ENCODE results near the gene FOXA1. TPM values are rescaled to one million over a fixed set of nuclear protein-coding genes. Genes with fewer than 3 reads are reported as not detected.

The FOXA1 gene
- not detected for total RNA-seq
- long read RNA-seq = 0 reads

- intact Hi-C loops (cut with DNase I) = loop anchor here (5.0 kb wide), 1 partner anchor 348 kb away; no protein-coding TSS in a partner anchor
- no peak for DNase-seq (ENCODE audit: low spot score)
These were observed at the start of gene FOXA1, which contains the start of gene TTC6 for GRCh38 chr14:37594971-37595808. Gene FOXA1 (minus strand): TSS chr14:37595249. CDS start chr14:37594972, 277 bp downstream. Gene TTC6 (plus strand): TSS chr14:37595629. CDS start chr14:37622065, 26,436 bp downstream.

- no peak for DNase-seq (ENCODE audit: low spot score)
These were observed 48.7 kb upstream of the FOXA1 start for GRCh38 chr14:37643701-37644100.

GRCh38 chr14:37642125-37642524, 47.1 kb upstream of the FOXA1 start:
- no peak for DNase-seq (ENCODE audit: low spot score)
- intact Hi-C loops (cut with DNase I) = no loop called here

More at GRCh38 chr14:37643701-37644100, 48.7 kb upstream of the FOXA1 start:
- intact Hi-C loops (cut with DNase I) = no loop called here

- DNase-seq (ENCODE audit: low spot score) = no peak
- intact Hi-C loops (cut with DNase I) = no loop called here
These were observed 46.1 kb upstream of the FOXA1 start for GRCh38 chr14:37641117-37641516.

- intact Hi-C loops (cut with DNase I) = no loop called here
- no peak for DNase-seq (ENCODE audit: low spot score)
These were observed 43.5 kb upstream of the FOXA1 start for GRCh38 chr14:37638599-37638998.

GRCh38 chr14:37637341-37637740, 42.3 kb upstream of the FOXA1 start:
- intact Hi-C loops (cut with DNase I) = no loop called here
- no peak for DNase-seq (ENCODE audit: low spot score)

GRCh38 chr14:37625597-37626595, 30.8 kb upstream of the FOXA1 start:
- intact Hi-C loops (cut with DNase I) = no loop called here
- DNase-seq (ENCODE audit: low spot score) = no peak

GRCh38 chr14:37623971-37624370, 28.9 kb upstream of the FOXA1 start:
- intact Hi-C loops (cut with DNase I) = no loop called here
- DNase-seq (ENCODE audit: low spot score) = no peak

GRCh38 chr14:37623426-37623951, 28.4 kb upstream of the FOXA1 start:
- no peak for DNase-seq (ENCODE audit: low spot score)

GRCh38 chr14:37622231-37622923, 27.3 kb upstream of the FOXA1 start:
- intact Hi-C loops (cut with DNase I) = no loop called here
- no peak for DNase-seq (ENCODE audit: low spot score)

More at GRCh38 chr14:37623426-37623951, 28.4 kb upstream of the FOXA1 start:
- intact Hi-C loops (cut with DNase I) = no loop called here

GRCh38 chr14:37620856-37621255, 25.8 kb upstream of the FOXA1 start:
- intact Hi-C loops (cut with DNase I) = no loop called here
- no peak for DNase-seq (ENCODE audit: low spot score)

GRCh38 chr14:37618498-37619028, 23.5 kb upstream of the FOXA1 start:
- no peak for DNase-seq (ENCODE audit: low spot score)
- intact Hi-C loops (cut with DNase I) = no loop called here

- no peak for DNase-seq (ENCODE audit: low spot score)
- intact Hi-C loops (cut with DNase I) = no loop called here
These were observed 22.9 kb upstream of the FOXA1 start for GRCh38 chr14:37617864-37618365.

GRCh38 chr14:37616853-37617252, 21.8 kb upstream of the FOXA1 start:
- intact Hi-C loops (cut with DNase I) = no loop called here
- DNase-seq (ENCODE audit: low spot score) = no peak

GRCh38 chr14:37615582-37616289, 20.7 kb upstream of the FOXA1 start:
- no peak for DNase-seq (ENCODE audit: low spot score)
- intact Hi-C loops (cut with DNase I) = no loop called here

- intact Hi-C loops (cut with DNase I) = no loop called here
- DNase-seq (ENCODE audit: low spot score) = no peak
These were observed 16.0 kb upstream of the FOXA1 start for GRCh38 chr14:37610945-37611523.

GRCh38 chr14:37608649-37609048, 13.6 kb upstream of the FOXA1 start:
- intact Hi-C loops (cut with DNase I) = no loop called here
- no peak for DNase-seq (ENCODE audit: low spot score)

GRCh38 chr14:37606678-37607077, 11.6 kb upstream of the FOXA1 start:
- no peak for DNase-seq (ENCODE audit: low spot score)
- intact Hi-C loops (cut with DNase I) = no loop called here
